Trophoblast cell (in vitro differentiated cells and primary cell): ENCODE results near the gene IRF7.

Source experiments
- DNase-seq, 2 donors: peaks; one replicate each; pipeline ENCODE4 v3.0.0-alpha.2; 2016
- H2AFZ ChIP-seq: 2 replicates; pipeline ENCODE4 v1.6.1; 2013; ENCODE audit warnings: low read length, moderate library complexity, mild to moderate bottlenecking; ENCODE audit not compliant: insufficient read depth, poor library complexity
- H2AK5ac ChIP-seq: 2 replicates; pipeline ENCODE4 v1.6.1; 2013; ENCODE audit warnings: mild to moderate bottlenecking, low read length
- H2BK120ac ChIP-seq: 2 replicates; pipeline ENCODE4 v1.6.1; 2013; ENCODE audit warnings: low read length, mild to moderate bottlenecking, moderate library complexity; ENCODE audit not compliant: insufficient read depth, poor library complexity
- H2BK12ac ChIP-seq: 2 replicates; pipeline ENCODE4 v1.6.1; 2013; ENCODE audit warnings: mild to moderate bottlenecking, low read length, moderate library complexity
- H2BK5ac ChIP-seq: 2 replicates; pipeline ENCODE4 v1.6.1; 2013; ENCODE audit warnings: low read length, low read depth, moderate library complexity, mild to moderate bottlenecking; ENCODE audit not compliant: poor library complexity
- H3K14ac ChIP-seq: 2 replicates; pipeline ENCODE4 v1.6.1; 2013; ENCODE audit warnings: mild to moderate bottlenecking, low read length
- H3K18ac ChIP-seq: 2 replicates; pipeline ENCODE4 v1.6.1; 2013; ENCODE audit warnings: mild to moderate bottlenecking, low read length
- H3K23ac ChIP-seq: 2 replicates; pipeline ENCODE4 v1.6.1; 2013; ENCODE audit warnings: low read length
- H3K27ac ChIP-seq: 2 replicates; pipeline ENCODE4 v1.5.1; 2013; ENCODE audit warnings: low read depth, mild to moderate bottlenecking, inconsistent platforms, low read length, moderate library complexity
- H3K27me3 ChIP-seq: 2 replicates; pipeline ENCODE4 v1.6.1; 2013; ENCODE audit warnings: inconsistent platforms, mild to moderate bottlenecking, low read length, moderate library complexity; ENCODE audit not compliant: insufficient read depth
- H3K36me3 ChIP-seq, 2 experiments: 1 replicate in 1 of 2; 2 replicates in 1 of 2; pipeline ENCODE4 v1.6.1; 2013; ENCODE audit warnings: low read length in 2 of 2, mild to moderate bottlenecking in 2 of 2, moderate library complexity in 1 of 2; ENCODE audit not compliant: insufficient read depth in 2 of 2, control insufficient read depth in 1 of 2
- H3K4ac ChIP-seq: 2 replicates; pipeline ENCODE4 v1.6.1; 2013; ENCODE audit warnings: low read depth, mild to moderate bottlenecking, low read length, moderate library complexity
- H3K4me1 ChIP-seq, 2 experiments: 1 replicate in 1 of 2; 2 replicates in 1 of 2; pipeline ENCODE4 v1.6.1; 2013; ENCODE audit warnings: low read length in 2 of 2, mild to moderate bottlenecking in 2 of 2, moderate library complexity in 1 of 2; ENCODE audit not compliant: insufficient read depth in 2 of 2, control insufficient read depth in 1 of 2
- H3K4me2 ChIP-seq: 2 replicates; pipeline ENCODE4 v1.6.1; 2013; ENCODE audit warnings: inconsistent platforms, mild to moderate bottlenecking, low read length, moderate library complexity
- H3K4me3 ChIP-seq: 2 replicates; pipeline ENCODE4 v1.5.1; 2013; ENCODE audit warnings: mild to moderate bottlenecking, low read depth, low read length, inconsistent platforms
- H3K79me1 ChIP-seq: one replicate; pipeline ENCODE4 v1.6.1; 2013; ENCODE audit warnings: low read length
- H3K79me2 ChIP-seq: 2 replicates; pipeline ENCODE4 v1.6.1; 2013; ENCODE audit warnings: low read length, mild to moderate bottlenecking; ENCODE audit not compliant: control insufficient read depth, insufficient read depth, poor library complexity
- H3K9ac ChIP-seq: 2 replicates; pipeline ENCODE4 v1.6.1; 2013; ENCODE audit warnings: mild to moderate bottlenecking, low read length
- H3K9me3 ChIP-seq: 2 replicates; pipeline ENCODE4 v1.6.1; 2013; ENCODE audit warnings: low read depth, mild to moderate bottlenecking, control low read depth, inconsistent platforms, low read length; ENCODE audit not compliant: insufficient read depth
- H4K12ac ChIP-seq: 2 replicates; pipeline ENCODE4 v1.6.1; 2013; ENCODE audit warnings: low read depth, mild to moderate bottlenecking, low read length, moderate library complexity
- H4K8ac ChIP-seq: 2 replicates; pipeline ENCODE4 v1.6.1; 2013; ENCODE audit warnings: low read depth, mild to moderate bottlenecking, low read length, moderate library complexity
- H4K91ac ChIP-seq: one replicate; pipeline ENCODE4 v1.6.1; 2013; ENCODE audit warnings: low read depth, mild to moderate bottlenecking, low read length, moderate library complexity
- WGBS: extraction: QIAGEN DNeasy Blood & Tissue Kit; methylation state at CpG from one replicate; pipeline ENCODE4 v1.1.7; 2013; ENCODE audit warnings: missing lambda C conversion rate; ENCODE audit not compliant: insufficient read length, insufficient coverage; ENCODE audit errors: extremely low coverage; 5-methylcytosine and 5-hydroxymethylcytosine counted together

The IRF7 gene

GRCh38 chr11:640021-640706 lies 24.4 kb upstream of the IRF7 start:
- WGBS = no CpG with 5 or more reads among the region's 69 CpGs
- Histone ChIP-seq H3K27ac (no peak overlapping the region), H2BK12ac (no peak overlapping the region), H3K23ac (no peak overlapping the region), H3K9me3 (peaks cover 7% of the 10 kb centered on the region), H2AK5ac (no peak overlapping the region), H4K91ac (no peak overlapping the region), H2BK120ac (no peak overlapping the region), H2AFZ (no peak overlapping the region), H3K27me3 (peaks cover 39% of the 10 kb centered on the region), H3K79me2 (no peaks in the 10 kb centered on the region), H2BK5ac (no peak overlapping the region), H3K9ac (no peak overlapping the region), H3K79me1 (peaks cover 1% of the 10 kb centered on the region), H3K4me1 (peaks cover 18 to 29% of the 10 kb centered on the region in 2 experiments), H3K18ac (no peak overlapping the region), H4K8ac (no peak overlapping the region), H3K4ac (no peak overlapping the region), H3K4me2 (no peak overlapping the region), H4K12ac (no peak overlapping the region), H3K36me3 (peaks cover 16 to 17% of the 10 kb centered on the region in 2 experiments), H3K14ac (no peak overlapping the region), H3K4me3 (peak overlapping the region; percentile 34)
- DNase-seq = no peak

GRCh38 chr11:639332-639955 lies 23.7 kb upstream of the IRF7 start:
- Histone ChIP-seq H3K23ac (no peak overlapping the region), H3K4me3 (no peak overlapping the region), H3K36me3 (peaks cover 14% of the 10 kb centered on the region in 2 experiments), H4K8ac (no peak overlapping the region), H3K9me3 (peaks cover 7% of the 10 kb centered on the region), H3K79me2 (no peaks in the 10 kb centered on the region), H4K91ac (no peak overlapping the region), H3K4me1 (peaks cover 18 to 29% of the 10 kb centered on the region in 2 experiments), H4K12ac (no peak overlapping the region), H2AFZ (no peak overlapping the region), H2BK12ac (no peak overlapping the region), H3K4ac (no peak overlapping the region), H3K27ac (no peak overlapping the region), H2BK5ac (no peak overlapping the region), H3K14ac (no peak overlapping the region), H3K18ac (no peak overlapping the region), H3K9ac (no peak overlapping the region), H3K79me1 (peaks cover 1% of the 10 kb centered on the region), H2AK5ac (no peak overlapping the region), H2BK120ac (no peak overlapping the region), H3K27me3 (peaks cover 39% of the 10 kb centered on the region), H3K4me2 (peak overlapping the region; percentile 38)
- no CpG with 5 or more reads among the region's 80 CpGs for WGBS
- no peak for DNase-seq

- Histone ChIP-seq H3K4me2 (peak overlapping the region; percentile 38), H2BK5ac (no peak overlapping the region)
- no CpG with 5 or more reads among the region's 28 CpGs for WGBS
These were observed 23.0 kb upstream of the IRF7 start for GRCh38 chr11:638631-639331.

GRCh38 chr11:637593-638521 lies 22.1 kb upstream of the IRF7 start:
- Histone ChIP-seq H3K4ac (no peak overlapping the region), H3K4me3 (peak overlapping the region; percentile 42), H4K12ac (no peak overlapping the region), H3K9me3 (peaks cover 7% of the 10 kb centered on the region), H2BK120ac (no peak overlapping the region), H3K4me2 (peak overlapping the region; percentile 58), H3K27me3 (peaks cover 39% of the 10 kb centered on the region), H2BK5ac (no peak overlapping the region), H3K23ac (no peak overlapping the region), H3K14ac (no peak overlapping the region), H3K4me1 (peaks cover 18 to 29% of the 10 kb centered on the region in 2 experiments), H3K27ac (no peak overlapping the region), H2AFZ (no peak overlapping the region), H3K36me3 (peaks cover 3% of the 10 kb centered on the region in 2 experiments), H3K9ac (no peak overlapping the region), H3K79me2 (no peaks in the 10 kb centered on the region), H2AK5ac (no peak overlapping the region), H4K8ac (no peak overlapping the region), H3K79me1 (peaks cover 1% of the 10 kb centered on the region), H2BK12ac (no peak overlapping the region), H3K18ac (no peak overlapping the region), H4K91ac (no peak overlapping the region)
- DNase-seq = no peak
- no CpG with 5 or more reads among the region's 55 CpGs for WGBS

More at GRCh38 chr11:638631-639331, 23.0 kb upstream of the IRF7 start:
- no peak overlapping the region for H3K9ac ChIP-seq
- no peak overlapping the region for H4K12ac ChIP-seq
- no peak overlapping the region for H2AFZ ChIP-seq
- no peak overlapping the region for H2AK5ac ChIP-seq
- no peak overlapping the region for H2BK120ac ChIP-seq
- no peak overlapping the region for H4K8ac ChIP-seq
- H3K23ac ChIP-seq = no peak overlapping the region
- no peak for DNase-seq
- H3K18ac ChIP-seq = no peak overlapping the region
- H3K4me3 ChIP-seq = no peak overlapping the region
- H3K4ac ChIP-seq = no peak overlapping the region
- H3K36me3 ChIP-seq = peaks cover 7% of the 10 kb centered on the region in 2 experiments
- no peak overlapping the region for H3K27ac ChIP-seq
- H3K14ac ChIP-seq = no peak overlapping the region
- H3K4me1 ChIP-seq = peaks cover 18 to 29% of the 10 kb centered on the region in 2 experiments
- no peak overlapping the region for H4K91ac ChIP-seq
- H2BK12ac ChIP-seq = no peak overlapping the region
- H3K79me1 ChIP-seq = peaks cover 1% of the 10 kb centered on the region
- peaks cover 39% of the 10 kb centered on the region for H3K27me3 ChIP-seq
- H3K79me2 ChIP-seq = no peaks in the 10 kb centered on the region
- peaks cover 7% of the 10 kb centered on the region for H3K9me3 ChIP-seq
